GM23338 (cell line): ENCODE data around the gene THSD7A. TPM values are rescaled to one million over a fixed set of nuclear protein-coding genes. Genes with fewer than 3 reads are reported as not detected.
A peak's percentile ranks its signal among the peaks of the same experiment; 100 is the strongest.

Experiments
- ATAC-seq: fragments of 200-7000 bp; cut with Tn5 transposase; 3 replicates; pipeline ENCODE4 v1.9.1; 2020
- DNase-seq: peaks from one replicate; pipeline ENCODE4 v3.0.0-alpha.2; 2015; ENCODE audit warnings: low spot score
- H2AFZ ChIP-seq: fragments of 200-600 bp; sonication (generic); 2 replicates; pipeline ENCODE4 v1.8.0; 2016; ENCODE audit warnings: antibody characterized with exemption, mild to moderate bottlenecking, moderate library complexity
- H3F3A ChIP-seq: fragments of 200-600 bp; sonication (generic); replicated peaks from 2 replicates; pipeline ENCODE4 v1.8.0; 2017; ENCODE audit warnings: antibody characterized with exemption, mixed run types, low read depth
- H3K27ac ChIP-seq: fragments of 200-600 bp; sonication (generic); 2 replicates; pipeline ENCODE4 v1.6.1; 2016; ENCODE audit warnings: low read depth
- H3K27me3 ChIP-seq: fragments of 200-600 bp; sonication (generic); 2 replicates; pipeline ENCODE4 v1.8.0; 2016; ENCODE audit warnings: mild to moderate bottlenecking, mixed run types, moderate library complexity; ENCODE audit not compliant: insufficient read depth
- H3K36me3 ChIP-seq: fragments of 200-600 bp; sonication (generic); 2 replicates; pipeline ENCODE4 v1.8.0; 2016; ENCODE audit warnings: mild to moderate bottlenecking; ENCODE audit not compliant: insufficient read depth
- H3K4me1 ChIP-seq: fragments of 200-600 bp; sonication (generic); 2 replicates; pipeline ENCODE4 v1.8.0; 2016; ENCODE audit warnings: mild to moderate bottlenecking, moderate library complexity; ENCODE audit not compliant: insufficient read depth
- H3K4me2 ChIP-seq: fragments of 200-600 bp; sonication (generic); 2 replicates; pipeline ENCODE4 v1.7.1; 2017; ENCODE audit warnings: mixed run types
- H3K4me3 ChIP-seq: fragments of 200-600 bp; sonication (generic); 2 replicates; pipeline ENCODE4 v1.6.1; 2016; ENCODE audit warnings: mixed run types
- H3K79me2 ChIP-seq: fragments of 200-600 bp; sonication (generic); replicated peaks from 2 replicates; pipeline ENCODE4 v1.8.0; 2017; ENCODE audit warnings: mild to moderate bottlenecking; ENCODE audit not compliant: insufficient read depth
- H3K9me2 ChIP-seq: fragments of 200-600 bp; sonication (generic); 2 replicates; pipeline ENCODE4 v1.8.0; 2017; ENCODE audit not compliant: insufficient read depth
- H4K20me1 ChIP-seq: fragments of 200-600 bp; sonication (generic); replicated peaks from 2 replicates; pipeline ENCODE4 v1.8.0; 2017; ENCODE audit warnings: mild to moderate bottlenecking; ENCODE audit not compliant: insufficient read depth
- H3K27ac Mint-ChIP-seq: 2 replicates; pipeline ENCODE4 v1.8.0; 2020; ENCODE audit warnings: inconsistent platforms, mild to moderate bottlenecking, moderate library complexity, mixed read lengths
- H3K27me3 Mint-ChIP-seq: 3 replicates; pipeline ENCODE4 v1.8.0; 2022; ENCODE audit warnings: low read depth, mild to moderate bottlenecking, moderate library complexity, mixed read lengths, inconsistent platforms; ENCODE audit not compliant: insufficient read depth, poor library complexity
- H3K36me3 Mint-ChIP-seq: 3 replicates; pipeline ENCODE4 v1.8.0; 2021; ENCODE audit warnings: low read depth, mild to moderate bottlenecking, inconsistent platforms, moderate library complexity, mixed read lengths
- H3K4me1 Mint-ChIP-seq: 3 replicates; pipeline ENCODE4 v1.8.0; 2020; ENCODE audit warnings: mild to moderate bottlenecking, inconsistent platforms, mixed read lengths
- H3K4me3 Mint-ChIP-seq: 3 replicates; pipeline ENCODE4 v1.8.0; 2021; ENCODE audit warnings: moderate library complexity, mild to moderate bottlenecking, inconsistent platforms, mixed read lengths
- H3K9me3 Mint-ChIP-seq: 3 replicates; pipeline ENCODE4 v1.8.0; 2020; ENCODE audit warnings: moderate library complexity, mild to moderate bottlenecking, inconsistent platforms, mixed read lengths
- CREB1 ChIP-seq: fragments of 250-450 bp; sonication (Bioruptor Pico); IDR thresholded peaks from 2 replicates; pipeline ENCODE4 v1.5.0; 2020; ENCODE audit warnings: low read depth, mild to moderate bottlenecking, moderate library complexity
- EZH2phosphoT487 ChIP-seq: fragments of 200-600 bp; sonication (generic); IDR thresholded peaks from one replicate; pipeline ENCODE4 v1.8.1; 2018; ENCODE audit warnings: antibody characterized with exemption; ENCODE audit not compliant: unreplicated experiment
- JUNB ChIP-seq: IDR thresholded peaks from one replicate; pipeline ENCODE4 v1.6.1; 2016; ENCODE audit warnings: antibody characterized with exemption; ENCODE audit not compliant: unreplicated experiment
- NANOG ChIP-seq: IDR thresholded peaks from 2 replicates; pipeline ENCODE4 v1.6.1; 2016; ENCODE audit warnings: antibody characterized with exemption, borderline replicate concordance
- POLR2AphosphoS5 ChIP-seq: IDR thresholded peaks from 2 replicates; pipeline ENCODE4 v1.6.1; 2016; ENCODE audit warnings: antibody characterized with exemption, low read depth
- STAT1 ChIP-seq: IDR thresholded peaks from one replicate; pipeline ENCODE4 v1.6.1; 2016; ENCODE audit warnings: antibody characterized with exemption; ENCODE audit not compliant: unreplicated experiment
- ZNF114 ChIP-seq: fragments of 250-450 bp; sonication (Bioruptor Pico); IDR thresholded peaks from 2 replicates; pipeline ENCODE4 v1.5.0; 2020; ENCODE audit warnings: mild to moderate bottlenecking, moderate library complexity
- ZNF331 ChIP-seq: fragments of 250-450 bp; sonication (Bioruptor Pico); IDR thresholded peaks from 2 replicates; pipeline ENCODE4 v1.5.0; 2020; ENCODE audit warnings: low read depth, mild to moderate bottlenecking, moderate library complexity
- polyA plus RNA-seq: library from polyadenylated mRNA; unstranded; fragments of >200 nt; fragmentation: Nextera tagmentation; extraction: Ambion mirVana; gene quantifications from 2 replicates; pipeline ENCODE4 v1.2.1, GENCODE V29; 2016
- total RNA-seq: library from RNA; depleted of rRNA; stranded (reverse); fragments of >200 nt; shearing (Covaris generic); gene quantifications from 2 replicates; pipeline ENCODE4 v1.2.3, GENCODE V29; 2014
- TF ChIP-seq, protein P1 (sequence below), 2 experiments: fragments of 200-600 bp in 1 of 2; sonication (generic) in 1 of 2; conservative IDR thresholded peaks; 2 replicates each; pipeline versions ENCODE4 v1.5.1 to v1.6.1; 2016 to 2017; ENCODE audit warnings: antibody characterized with exemption in 2 of 2, low read depth in 2 of 2, mild to moderate bottlenecking in 2 of 2, moderate library complexity in 1 of 2
- TF ChIP-seq, protein P2 (sequence below): IDR thresholded peaks from 2 replicates; pipeline ENCODE4 v1.6.1; 2016; ENCODE audit warnings: antibody characterized with exemption
- TF ChIP-seq, protein P3 (sequence below): fragments of 250-450 bp; sonication (Bioruptor Pico); IDR thresholded peaks from 2 replicates; pipeline ENCODE4 v1.5.0; 2020; ENCODE audit warnings: mild to moderate bottlenecking, moderate library complexity

The THSD7A gene
- total and polyA plus RNA-seq, 2 experiments from 2014 or later = 1.3 to 2.1 TPM

DNA sequence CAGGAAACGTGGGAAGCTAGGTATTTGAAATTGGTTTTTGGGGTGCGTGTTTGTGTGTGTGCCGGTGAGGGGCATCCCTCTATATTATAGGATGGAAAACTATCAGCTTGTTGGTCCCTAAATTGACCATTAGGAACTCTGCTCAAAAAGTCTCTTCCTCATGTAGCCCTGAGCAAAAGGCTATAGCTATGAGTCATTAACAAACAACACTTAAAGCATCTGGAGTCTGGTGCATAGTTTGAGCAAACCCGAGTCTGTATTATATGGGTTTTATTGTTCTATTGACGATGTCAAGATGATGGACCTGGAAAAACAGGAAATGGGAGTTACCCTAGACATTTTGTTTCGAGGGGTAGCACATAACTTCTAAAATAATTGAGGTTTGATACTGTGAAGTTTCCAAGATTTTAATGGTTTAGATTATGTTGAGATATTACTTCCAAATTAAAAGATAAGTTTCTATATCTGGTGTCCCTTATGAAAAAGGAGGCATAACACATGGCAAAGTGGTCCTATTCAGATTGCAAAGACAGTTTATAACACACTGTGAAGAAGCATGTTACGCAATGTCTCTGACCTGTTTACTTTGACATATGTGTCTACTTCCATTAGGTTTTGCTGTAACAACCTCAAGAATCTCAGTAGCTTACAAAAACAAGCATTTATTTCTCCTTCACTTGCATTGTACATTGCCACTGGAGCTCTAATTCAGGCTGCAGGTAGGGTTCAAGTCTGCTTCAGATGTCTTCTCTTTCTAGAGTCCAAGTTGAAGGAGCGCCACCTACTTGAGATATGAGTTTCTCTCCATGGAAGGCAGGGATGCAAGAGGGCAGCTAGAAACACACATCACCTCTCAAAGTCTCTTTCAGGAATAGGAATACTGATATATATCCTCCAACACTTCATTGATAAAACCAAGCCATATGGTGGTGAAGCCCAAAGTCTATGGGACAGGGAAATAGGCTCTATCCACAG, 500.6 kb downstream of the THSD7A start:
- no peak overlapping the region for H3K4me2 ChIP-seq
- no peak overlapping the region for H3K4me3 ChIP-seq
- Mint-ChIP-seq H3K27me3 (no peaks in the 10 kb centered on the region), H3K9me3 (no peaks in the 10 kb centered on the region), H3K4me3 (no peak overlapping the region), H3K4me1 (peaks cover 11% of the 10 kb centered on the region), H3K27ac (no peak overlapping the region), H3K36me3 (no peaks in the 10 kb centered on the region)
- no peaks in the 10 kb centered on the region for H3F3A ChIP-seq
- no peaks in the 10 kb centered on the region for H3K79me2 ChIP-seq
- no peaks in the 10 kb centered on the region for H3K36me3 ChIP-seq
- DNase-seq (peak; percentile 28), ATAC-seq (no peak)
- no peaks in the 10 kb centered on the region for H3K4me1 ChIP-seq
- no peak overlapping the region for H3K27ac ChIP-seq
- H3K9me2 ChIP-seq = no peaks in the 10 kb centered on the region
- H2AFZ ChIP-seq = no peak overlapping the region
- no peaks in the 10 kb centered on the region for H4K20me1 ChIP-seq
- no peak for TF ChIP-seq NANOG
- TF ChIP-seq ZNF114 (CRISPR knock-in tag) = no peak
- TF ChIP-seq, protein P1, sequence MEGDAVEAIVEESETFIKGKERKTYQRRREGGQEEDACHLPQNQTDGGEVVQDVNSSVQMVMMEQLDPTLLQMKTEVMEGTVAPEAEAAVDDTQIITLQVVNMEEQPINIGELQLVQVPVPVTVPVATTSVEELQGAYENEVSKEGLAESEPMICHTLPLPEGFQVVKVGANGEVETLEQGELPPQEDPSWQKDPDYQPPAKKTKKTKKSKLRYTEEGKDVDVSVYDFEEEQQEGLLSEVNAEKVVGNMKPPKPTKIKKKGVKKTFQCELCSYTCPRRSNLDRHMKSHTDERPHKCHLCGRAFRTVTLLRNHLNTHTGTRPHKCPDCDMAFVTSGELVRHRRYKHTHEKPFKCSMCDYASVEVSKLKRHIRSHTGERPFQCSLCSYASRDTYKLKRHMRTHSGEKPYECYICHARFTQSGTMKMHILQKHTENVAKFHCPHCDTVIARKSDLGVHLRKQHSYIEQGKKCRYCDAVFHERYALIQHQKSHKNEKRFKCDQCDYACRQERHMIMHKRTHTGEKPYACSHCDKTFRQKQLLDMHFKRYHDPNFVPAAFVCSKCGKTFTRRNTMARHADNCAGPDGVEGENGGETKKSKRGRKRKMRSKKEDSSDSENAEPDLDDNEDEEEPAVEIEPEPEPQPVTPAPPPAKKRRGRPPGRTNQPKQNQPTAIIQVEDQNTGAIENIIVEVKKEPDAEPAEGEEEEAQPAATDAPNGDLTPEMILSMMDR (conservative IDR thresholded peaks at IDR 0.05; ENCODE audit: low read depth in 2 of 2) = peak; percentile 27 to 63; a peak in 3 of 4 replicates
- TF ChIP-seq, protein P2, sequence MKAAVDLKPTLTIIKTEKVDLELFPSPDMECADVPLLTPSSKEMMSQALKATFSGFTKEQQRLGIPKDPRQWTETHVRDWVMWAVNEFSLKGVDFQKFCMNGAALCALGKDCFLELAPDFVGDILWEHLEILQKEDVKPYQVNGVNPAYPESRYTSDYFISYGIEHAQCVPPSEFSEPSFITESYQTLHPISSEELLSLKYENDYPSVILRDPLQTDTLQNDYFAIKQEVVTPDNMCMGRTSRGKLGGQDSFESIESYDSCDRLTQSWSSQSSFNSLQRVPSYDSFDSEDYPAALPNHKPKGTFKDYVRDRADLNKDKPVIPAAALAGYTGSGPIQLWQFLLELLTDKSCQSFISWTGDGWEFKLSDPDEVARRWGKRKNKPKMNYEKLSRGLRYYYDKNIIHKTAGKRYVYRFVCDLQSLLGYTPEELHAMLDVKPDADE = no peak
- TF ChIP-seq POLR2AphosphoS5 = no peak
- TF ChIP-seq EZH2phosphoT487 = no peak
- no peak for TF ChIP-seq CREB1
- no peaks in the 10 kb centered on the region for H3K27me3 ChIP-seq

DNA sequence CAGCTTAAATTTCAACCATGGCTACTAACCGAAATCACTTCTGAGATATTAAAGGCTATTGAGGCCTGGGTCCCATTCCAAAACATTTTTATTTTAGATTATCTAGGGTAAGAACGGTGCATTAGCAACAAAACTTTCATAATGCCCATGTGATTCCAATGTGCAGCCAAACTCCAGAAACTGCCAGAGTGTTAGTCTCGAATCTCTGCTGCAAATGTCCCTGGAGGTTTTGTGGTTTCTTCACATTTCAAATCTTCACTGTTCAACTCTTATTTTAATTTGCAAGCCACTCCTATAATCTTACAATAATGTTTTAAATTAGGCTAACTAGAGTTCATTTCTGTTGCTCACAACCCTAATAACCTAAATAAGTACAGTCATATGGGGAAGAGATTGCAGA, 501.3 kb downstream of the THSD7A start:
- Histone ChIP-seq H3F3A (no peaks in the 10 kb centered on the region), H2AFZ (no peak overlapping the region), H3K27me3 (no peaks in the 10 kb centered on the region), H3K4me2 (no peak overlapping the region), H4K20me1 (no peaks in the 10 kb centered on the region), H3K9me2 (no peaks in the 10 kb centered on the region), H3K36me3 (no peaks in the 10 kb centered on the region), H3K79me2 (no peaks in the 10 kb centered on the region), H3K4me1 (no peaks in the 10 kb centered on the region), H3K4me3 (no peak overlapping the region), H3K27ac (no peak overlapping the region)
- no peak for ATAC-seq
- H3K4me3 Mint-ChIP-seq = no peak overlapping the region
- H3K4me1 Mint-ChIP-seq = peaks cover 11% of the 10 kb centered on the region
- H3K36me3 Mint-ChIP-seq = no peaks in the 10 kb centered on the region
- DNase-seq = no peak
- no peaks in the 10 kb centered on the region for H3K9me3 Mint-ChIP-seq
- no peaks in the 10 kb centered on the region for H3K27me3 Mint-ChIP-seq
- H3K27ac Mint-ChIP-seq = no peak overlapping the region
- TF ChIP-seq, protein P3, sequence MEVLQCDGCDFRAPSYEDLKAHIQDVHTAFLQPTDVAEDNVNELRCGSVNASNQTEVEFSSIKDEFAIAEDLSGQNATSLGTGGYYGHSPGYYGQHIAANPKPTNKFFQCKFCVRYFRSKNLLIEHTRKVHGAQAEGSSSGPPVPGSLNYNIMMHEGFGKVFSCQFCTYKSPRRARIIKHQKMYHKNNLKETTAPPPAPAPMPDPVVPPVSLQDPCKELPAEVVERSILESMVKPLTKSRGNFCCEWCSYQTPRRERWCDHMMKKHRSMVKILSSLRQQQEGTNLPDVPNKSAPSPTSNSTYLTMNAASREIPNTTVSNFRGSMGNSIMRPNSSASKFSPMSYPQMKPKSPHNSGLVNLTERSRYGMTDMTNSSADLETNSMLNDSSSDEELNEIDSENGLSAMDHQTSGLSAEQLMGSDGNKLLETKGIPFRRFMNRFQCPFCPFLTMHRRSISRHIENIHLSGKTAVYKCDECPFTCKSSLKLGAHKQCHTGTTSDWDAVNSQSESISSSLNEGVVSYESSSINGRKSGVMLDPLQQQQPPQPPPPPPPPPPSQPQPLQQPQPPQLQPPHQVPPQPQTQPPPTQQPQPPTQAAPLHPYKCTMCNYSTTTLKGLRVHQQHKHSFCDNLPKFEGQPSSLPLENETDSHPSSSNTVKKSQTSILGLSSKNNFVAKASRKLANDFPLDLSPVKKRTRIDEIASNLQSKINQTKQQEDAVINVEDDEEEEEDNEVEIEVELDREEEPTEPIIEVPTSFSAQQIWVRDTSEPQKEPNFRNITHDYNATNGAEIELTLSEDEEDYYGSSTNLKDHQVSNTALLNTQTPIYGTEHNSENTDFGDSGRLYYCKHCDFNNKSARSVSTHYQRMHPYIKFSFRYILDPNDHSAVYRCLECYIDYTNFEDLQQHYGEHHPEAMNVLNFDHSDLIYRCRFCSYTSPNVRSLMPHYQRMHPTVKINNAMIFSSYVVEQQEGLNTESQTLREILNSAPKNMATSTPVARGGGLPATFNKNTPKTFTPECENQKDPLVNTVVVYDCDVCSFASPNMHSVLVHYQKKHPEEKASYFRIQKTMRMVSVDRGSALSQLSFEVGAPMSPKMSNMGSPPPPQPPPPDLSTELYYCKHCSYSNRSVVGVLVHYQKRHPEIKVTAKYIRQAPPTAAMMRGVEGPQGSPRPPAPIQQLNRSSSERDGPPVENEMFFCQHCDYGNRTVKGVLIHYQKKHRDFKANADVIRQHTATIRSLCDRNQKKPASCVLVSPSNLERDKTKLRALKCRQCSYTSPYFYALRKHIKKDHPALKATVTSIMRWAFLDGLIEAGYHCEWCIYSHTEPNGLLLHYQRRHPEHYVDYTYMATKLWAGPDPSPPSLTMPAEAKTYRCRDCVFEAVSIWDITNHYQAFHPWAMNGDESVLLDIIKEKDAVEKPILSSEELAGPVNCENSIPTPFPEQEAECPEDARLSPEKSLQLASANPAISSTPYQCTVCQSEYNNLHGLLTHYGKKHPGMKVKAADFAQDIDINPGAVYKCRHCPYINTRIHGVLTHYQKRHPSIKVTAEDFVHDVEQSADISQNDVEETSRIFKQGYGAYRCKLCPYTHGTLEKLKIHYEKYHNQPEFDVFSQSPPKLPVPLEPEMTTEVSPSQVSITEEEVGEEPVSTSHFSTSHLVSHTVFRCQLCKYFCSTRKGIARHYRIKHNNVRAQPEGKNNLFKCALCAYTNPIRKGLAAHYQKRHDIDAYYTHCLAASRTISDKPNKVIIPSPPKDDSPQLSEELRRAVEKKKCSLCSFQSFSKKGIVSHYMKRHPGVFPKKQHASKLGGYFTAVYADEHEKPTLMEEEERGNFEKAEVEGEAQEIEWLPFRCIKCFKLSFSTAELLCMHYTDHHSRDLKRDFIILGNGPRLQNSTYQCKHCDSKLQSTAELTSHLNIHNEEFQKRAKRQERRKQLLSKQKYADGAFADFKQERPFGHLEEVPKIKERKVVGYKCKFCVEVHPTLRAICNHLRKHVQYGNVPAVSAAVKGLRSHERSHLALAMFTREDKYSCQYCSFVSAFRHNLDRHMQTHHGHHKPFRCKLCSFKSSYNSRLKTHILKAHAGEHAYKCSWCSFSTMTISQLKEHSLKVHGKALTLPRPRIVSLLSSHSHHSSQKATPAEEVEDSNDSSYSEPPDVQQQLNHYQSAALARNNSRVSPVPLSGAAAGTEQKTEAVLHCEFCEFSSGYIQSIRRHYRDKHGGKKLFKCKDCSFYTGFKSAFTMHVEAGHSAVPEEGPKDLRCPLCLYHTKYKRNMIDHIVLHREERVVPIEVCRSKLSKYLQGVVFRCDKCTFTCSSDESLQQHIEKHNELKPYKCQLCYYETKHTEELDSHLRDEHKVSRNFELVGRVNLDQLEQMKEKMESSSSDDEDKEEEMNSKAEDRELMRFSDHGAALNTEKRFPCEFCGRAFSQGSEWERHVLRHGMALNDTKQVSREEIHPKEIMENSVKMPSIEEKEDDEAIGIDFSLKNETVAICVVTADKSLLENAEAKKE (CRISPR knock-in tag) = no peak
- TF ChIP-seq ZNF331 (CRISPR knock-in tag) (no peak), POLR2AphosphoS5 (no peak), STAT1 (no peak), JUNB (no peak), EZH2phosphoT487 (no peak), ZNF114 (CRISPR knock-in tag) (no peak)
